Sigmoid colon (tissue), 4 donors: ENCODE data around the gene SLC9C2.

ENCODE experiments used
- EP300 ChIP-seq, 4 donors: sonication (generic); formaldehyde crosslinking; IDR thresholded peaks; one replicate each; pipeline ENCODE4 v1.6.1; 2017; ENCODE audit warnings: antibody characterized with exemption in 4 of 4
- POLR2A ChIP-seq, 2 donors: fragments of 450-650 bp; IDR thresholded peaks; one replicate each; pipeline ENCODE4 v1.6.1; 2016; ENCODE audit warnings: antibody characterized with exemption in 2 of 2, mild to moderate bottlenecking in 2 of 2, moderate library complexity in 2 of 2
- POLR2AphosphoS5 ChIP-seq, 4 donors: sonication (generic); formaldehyde crosslinking; IDR thresholded peaks; one replicate each; pipeline ENCODE4 v1.6.1; 2017; ENCODE audit warnings: antibody characterized with exemption in 4 of 4
- TF ChIP-seq, protein P1 (sequence below), 4 experiments: fragments of 450-650 bp in 3 of 4; fragments of 200-600 bp in 1 of 4; IDR thresholded peaks; one replicate each; pipeline ENCODE4 v1.5.1; 2016 to 2019; ENCODE audit warnings: antibody characterized with exemption in 4 of 4, mild to moderate bottlenecking in 3 of 4, moderate library complexity in 2 of 4

- TF ChIP-seq, protein P1, sequence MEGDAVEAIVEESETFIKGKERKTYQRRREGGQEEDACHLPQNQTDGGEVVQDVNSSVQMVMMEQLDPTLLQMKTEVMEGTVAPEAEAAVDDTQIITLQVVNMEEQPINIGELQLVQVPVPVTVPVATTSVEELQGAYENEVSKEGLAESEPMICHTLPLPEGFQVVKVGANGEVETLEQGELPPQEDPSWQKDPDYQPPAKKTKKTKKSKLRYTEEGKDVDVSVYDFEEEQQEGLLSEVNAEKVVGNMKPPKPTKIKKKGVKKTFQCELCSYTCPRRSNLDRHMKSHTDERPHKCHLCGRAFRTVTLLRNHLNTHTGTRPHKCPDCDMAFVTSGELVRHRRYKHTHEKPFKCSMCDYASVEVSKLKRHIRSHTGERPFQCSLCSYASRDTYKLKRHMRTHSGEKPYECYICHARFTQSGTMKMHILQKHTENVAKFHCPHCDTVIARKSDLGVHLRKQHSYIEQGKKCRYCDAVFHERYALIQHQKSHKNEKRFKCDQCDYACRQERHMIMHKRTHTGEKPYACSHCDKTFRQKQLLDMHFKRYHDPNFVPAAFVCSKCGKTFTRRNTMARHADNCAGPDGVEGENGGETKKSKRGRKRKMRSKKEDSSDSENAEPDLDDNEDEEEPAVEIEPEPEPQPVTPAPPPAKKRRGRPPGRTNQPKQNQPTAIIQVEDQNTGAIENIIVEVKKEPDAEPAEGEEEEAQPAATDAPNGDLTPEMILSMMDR (IDR thresholded peaks at IDR 0.05), result no peak
- TF ChIP-seq POLR2A (IDR thresholded peaks at IDR 0.05), result no peak
- TF ChIP-seq POLR2AphosphoS5 (IDR thresholded peaks at IDR 0.05), result no peak
- no peak for TF ChIP-seq EP300 (IDR thresholded peaks at IDR 0.05)
Measured at GRCh38 chr1:173523329-173523728, 79.5 kb downstream of the SLC9C2 start.
